Measurements from ENCODE around the gene DARS1.

DNA sequence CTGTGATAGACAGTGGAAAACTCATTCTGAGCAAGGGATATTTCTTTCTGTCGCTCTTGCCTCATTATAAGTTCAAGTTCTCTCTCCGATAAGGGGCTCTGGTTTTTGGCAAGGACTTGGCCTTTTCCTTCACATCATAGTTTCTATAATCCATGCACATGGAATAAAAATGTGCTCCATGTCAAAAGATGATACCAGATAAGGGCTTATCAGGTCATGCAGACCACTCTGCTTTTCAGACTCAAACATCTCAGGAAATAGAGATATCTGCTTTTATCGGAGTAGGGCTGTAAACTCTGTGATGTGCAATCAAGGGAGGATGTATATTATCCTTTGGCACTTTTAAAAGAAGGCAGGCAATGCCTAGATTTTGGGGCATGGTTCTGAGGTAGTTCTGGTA lies 45.0 kb upstream of the DARS1 start:
- TF ChIP-seq CTCF (IDR thresholded peaks at IDR 0.05) (no peak), POLR2A (IDR thresholded peaks at IDR 0.05) (no peak)
